ENCODE data around the gene C5orf47. TPM values are rescaled to one million over a fixed set of nuclear protein-coding genes. Genes with fewer than 3 reads are reported as not detected.

The C5orf47 gene
- total RNA-seq, 2 experiments from 2014 or later, result not detected

- POLR2A ChIA-PET, result interaction anchor here (0.9 to 1.5 kb wide), 3 partner anchors 48 to 357 kb away, joined by 3 to 9 read pairs (median 3); no protein-coding TSS in a partner anchor
- H3K4me3 Mint-ChIP-seq, result peak overlapping the region; percentile 53
- H3K4me1 Mint-ChIP-seq, result peaks cover 12% of the 10 kb centered on the region
- H3K27ac Mint-ChIP-seq, result no peak overlapping the region
- peaks cover 22% of the 10 kb centered on the region for H3K27me3 Mint-ChIP-seq
- DNase-seq, result peak; percentile 78
- H3K36me3 Mint-ChIP-seq (ENCODE audit: low read depth), result no peaks in the 10 kb centered on the region
- CTCF ChIA-PET, result interaction anchor here (0.5 to 4.1 kb wide), 25 partner anchors 10 to 400 kb away, joined by 3 to 53 read pairs (median 4); partner anchors contain the start of gene BOD1
- H3K9me3 Mint-ChIP-seq, result no peaks in the 10 kb centered on the region
Measured at GRCh38 chr5:173972925-173973615, 15.9 kb upstream of the C5orf47 start.

- CTCF ChIA-PET, result interaction anchor here (0.7 to 4.1 kb wide), 24 partner anchors 11 to 401 kb away, joined by 3 to 53 read pairs (median 4); partner anchors contain the start of gene BOD1
- no peaks in the 10 kb centered on the region for H3K36me3 Mint-ChIP-seq (ENCODE audit: low read depth)
- DNase-seq, result no peak
- peaks cover 25% of the 10 kb centered on the region for H3K27me3 Mint-ChIP-seq
- peaks cover 12% of the 10 kb centered on the region for H3K4me1 Mint-ChIP-seq
- POLR2A ChIA-PET, result interaction anchor here (0.9 to 1.5 kb wide), 4 partner anchors 48 to 358 kb away, joined by 3 to 9 read pairs (median 4); no protein-coding TSS in a partner anchor
- H3K4me3 Mint-ChIP-seq, result peak overlapping the region; percentile 53
- H3K27ac Mint-ChIP-seq, result no peak overlapping the region
- H3K9me3 Mint-ChIP-seq, result no peaks in the 10 kb centered on the region
Measured at GRCh38 chr5:173973616-173973969, 15.4 kb upstream of the C5orf47 start.

- H3K36me3 Mint-ChIP-seq (ENCODE audit: low read depth), result no peaks in the 10 kb centered on the region
- no peak overlapping the region for H3K27ac Mint-ChIP-seq
- H3K27me3 Mint-ChIP-seq, result peaks cover 34% of the 10 kb centered on the region
- no peak overlapping the region for H3K4me3 Mint-ChIP-seq
- H3K9me3 Mint-ChIP-seq, result no peaks in the 10 kb centered on the region
- ChIA-PET POLR2A (interaction anchor here (0.7 to 1.2 kb wide), 2 partner anchors 354 to 359 kb away, joined by 3 to 4 read pairs; no protein-coding TSS in a partner anchor), CTCF (interaction anchor here (0.8 to 4.1 kb wide), 5 partner anchors 12 to 383 kb away, joined by 3 to 53 read pairs (median 3); partner anchors contain the start of gene BOD1)
- H3K4me1 Mint-ChIP-seq, result peaks cover 12% of the 10 kb centered on the region
- DNase-seq, result no peak
Measured at GRCh38 chr5:173974688-173975239, 14.2 kb upstream of the C5orf47 start.

- Mint-ChIP-seq H3K27me3 (peaks cover 59% of the 10 kb centered on the region), H3K36me3 (ENCODE audit: low read depth) (no peaks in the 10 kb centered on the region), H3K4me1 (no peaks in the 10 kb centered on the region), H3K27ac (no peak overlapping the region), H3K9me3 (no peaks in the 10 kb centered on the region), H3K4me3 (no peak overlapping the region)
- POLR2A ChIA-PET, result no interaction called here
- CTCF ChIA-PET, result interaction anchor here (0.6 kb wide), 1 partner anchor 313 kb away, joined by 3 read pairs; no protein-coding TSS in a partner anchor
- no peak for DNase-seq
Measured at GRCh38 chr5:173981185-173981761, 7.7 kb upstream of the C5orf47 start.

GRCh38 chr5:173984218-173984617 is 4.8 kb upstream of the C5orf47 start:
- no peaks in the 10 kb centered on the region for H3K36me3 Mint-ChIP-seq (ENCODE audit: low read depth)
- no peaks in the 10 kb centered on the region for H3K9me3 Mint-ChIP-seq
- H3K4me1 Mint-ChIP-seq, result no peaks in the 10 kb centered on the region
- ChIA-PET CTCF (interaction anchor here (2.4 kb wide), 1 partner anchor 11 kb away, joined by 6 read pairs; no protein-coding TSS in a partner anchor), POLR2A (no interaction called here)
- H3K27ac Mint-ChIP-seq, result no peak overlapping the region
- no peak overlapping the region for H3K4me3 Mint-ChIP-seq
- H3K27me3 Mint-ChIP-seq, result peaks cover 40% of the 10 kb centered on the region
- DNase-seq, result no peak

- Mint-ChIP-seq H3K4me1 (no peaks in the 10 kb centered on the region), H3K4me3 (no peak overlapping the region), H3K9me3 (no peaks in the 10 kb centered on the region), H3K27ac (no peak overlapping the region), H3K27me3 (peaks cover 7% of the 10 kb centered on the region), H3K36me3 (ENCODE audit: low read depth) (no peaks in the 10 kb centered on the region)
- ChIA-PET POLR2A (no interaction called here), CTCF (interaction anchor here (0.6 kb wide), 2 partner anchors 27 to 243 kb away, joined by 3 to 5 read pairs; no protein-coding TSS in a partner anchor)
- DNase-seq, result no peak
Measured at GRCh38 chr5:173989432-173990082, 587 bp downstream of the C5orf47 start.

- peaks cover 29% of the 10 kb centered on the region for H3K27me3 Mint-ChIP-seq
- no peak overlapping the region for H3K4me3 Mint-ChIP-seq
- H3K4me1 Mint-ChIP-seq, result no peaks in the 10 kb centered on the region
- ChIA-PET POLR2A (no interaction called here), CTCF (no interaction called here)
- no peaks in the 10 kb centered on the region for H3K9me3 Mint-ChIP-seq
- DNase-seq, result no peak
- H3K36me3 Mint-ChIP-seq (ENCODE audit: low read depth), result no peaks in the 10 kb centered on the region
- H3K27ac Mint-ChIP-seq, result no peak overlapping the region
Measured at GRCh38 chr5:173997331-173997730, 8.4 kb downstream of the C5orf47 start.

GRCh38 chr5:173998531-173998930 is 9.6 kb downstream of the C5orf47 start:
- CTCF ChIA-PET, result no interaction called here
- H3K27ac Mint-ChIP-seq, result no peak overlapping the region
- no peaks in the 10 kb centered on the region for H3K4me1 Mint-ChIP-seq
- H3K4me3 Mint-ChIP-seq, result no peak overlapping the region
- H3K36me3 Mint-ChIP-seq (ENCODE audit: low read depth), result no peaks in the 10 kb centered on the region
- no peak for DNase-seq
- POLR2A ChIA-PET, result no interaction called here
- no peaks in the 10 kb centered on the region for H3K9me3 Mint-ChIP-seq
- H3K27me3 Mint-ChIP-seq, result peaks cover 39% of the 10 kb centered on the region

GRCh38 chr5:174000076-174000475 is 11.1 kb downstream of the C5orf47 start:
- Mint-ChIP-seq H3K27me3 (peaks cover 46% of the 10 kb centered on the region), H3K27ac (no peak overlapping the region), H3K4me3 (no peak overlapping the region), H3K36me3 (ENCODE audit: low read depth) (no peaks in the 10 kb centered on the region), H3K4me1 (no peaks in the 10 kb centered on the region), H3K9me3 (no peaks in the 10 kb centered on the region)
- ChIA-PET CTCF (no interaction called here), POLR2A (no interaction called here)
- DNase-seq, result no peak

GRCh38 chr5:174003795-174004194 is 14.8 kb downstream of the C5orf47 start:
- ChIA-PET CTCF (no interaction called here), POLR2A (no interaction called here)
- no peak for DNase-seq
- Mint-ChIP-seq H3K9me3 (no peaks in the 10 kb centered on the region), H3K36me3 (ENCODE audit: low read depth) (no peaks in the 10 kb centered on the region), H3K4me1 (no peaks in the 10 kb centered on the region), H3K27ac (no peak overlapping the region), H3K4me3 (no peak overlapping the region), H3K27me3 (peaks cover 31% of the 10 kb centered on the region)

GRCh38 chr5:174008922-174009321 is 20.0 kb downstream of the C5orf47 start:
- DNase-seq, result no peak
- Mint-ChIP-seq H3K27ac (no peak overlapping the region), H3K27me3 (peaks cover 7% of the 10 kb centered on the region), H3K36me3 (ENCODE audit: low read depth) (no peaks in the 10 kb centered on the region), H3K9me3 (no peaks in the 10 kb centered on the region), H3K4me1 (peaks cover 4% of the 10 kb centered on the region), H3K4me3 (no peak overlapping the region)
- CTCF ChIA-PET, result interaction anchor here (0.7 to 1.5 kb wide), 2 partner anchors 139 to 393 kb away, joined by 3 read pairs; no protein-coding TSS in a partner anchor
- POLR2A ChIA-PET, result no interaction called here

- Mint-ChIP-seq H3K36me3 (ENCODE audit: low read depth) (no peaks in the 10 kb centered on the region), H3K27ac (no peak overlapping the region), H3K4me3 (no peak overlapping the region), H3K27me3 (peaks cover 4% of the 10 kb centered on the region), H3K4me1 (peaks cover 4% of the 10 kb centered on the region), H3K9me3 (no peaks in the 10 kb centered on the region)
- DNase-seq, result no peak
- CTCF ChIA-PET, result interaction anchor here (0.7 to 1.5 kb wide), 3 partner anchors 25 to 394 kb away, joined by 3 to 4 read pairs (median 3); no protein-coding TSS in a partner anchor
- POLR2A ChIA-PET, result no interaction called here
Measured at GRCh38 chr5:174010365-174010764, 21.4 kb downstream of the C5orf47 start.

- H3K4me1 Mint-ChIP-seq, result peaks cover 4% of the 10 kb centered on the region
- no peaks in the 10 kb centered on the region for H3K27me3 Mint-ChIP-seq
- DNase-seq, result no peak
- H3K9me3 Mint-ChIP-seq, result no peaks in the 10 kb centered on the region
- H3K27ac Mint-ChIP-seq, result no peak overlapping the region
- ChIA-PET CTCF (no interaction called here), POLR2A (no interaction called here)
- H3K4me3 Mint-ChIP-seq, result no peak overlapping the region
- no peaks in the 10 kb centered on the region for H3K36me3 Mint-ChIP-seq (ENCODE audit: low read depth)
Measured at GRCh38 chr5:174011441-174011840, 22.5 kb downstream of the C5orf47 start.
